GM23338 (cell line): ENCODE measurements around the gene PPP4R2. TPM values are rescaled to one million over a fixed set of nuclear protein-coding genes. Genes with fewer than 3 reads are reported as not detected.

ENCODE experiments used
- ATAC-seq: fragments of 200-7000 bp; cut with Tn5 transposase; 3 replicates; pipeline ENCODE4 v1.9.1; 2020
- DNase-seq: peaks from one replicate; pipeline ENCODE4 v3.0.0-alpha.2; 2015; ENCODE audit warnings: low spot score
- H2AFZ ChIP-seq: fragments of 200-600 bp; sonication (generic); 2 replicates; pipeline ENCODE4 v1.8.0; 2016; ENCODE audit warnings: antibody characterized with exemption, mild to moderate bottlenecking, moderate library complexity
- H3F3A ChIP-seq: fragments of 200-600 bp; sonication (generic); replicated peaks from 2 replicates; pipeline ENCODE4 v1.8.0; 2017; ENCODE audit warnings: antibody characterized with exemption, mixed run types, low read depth
- H3K27ac ChIP-seq: fragments of 200-600 bp; sonication (generic); 2 replicates; pipeline ENCODE4 v1.6.1; 2016; ENCODE audit warnings: low read depth
- H3K27me3 ChIP-seq: fragments of 200-600 bp; sonication (generic); 2 replicates; pipeline ENCODE4 v1.8.0; 2016; ENCODE audit warnings: mild to moderate bottlenecking, mixed run types, moderate library complexity; ENCODE audit not compliant: insufficient read depth
- H3K36me3 ChIP-seq: fragments of 200-600 bp; sonication (generic); 2 replicates; pipeline ENCODE4 v1.8.0; 2016; ENCODE audit warnings: mild to moderate bottlenecking; ENCODE audit not compliant: insufficient read depth
- H3K4me1 ChIP-seq: fragments of 200-600 bp; sonication (generic); 2 replicates; pipeline ENCODE4 v1.8.0; 2016; ENCODE audit warnings: mild to moderate bottlenecking, moderate library complexity; ENCODE audit not compliant: insufficient read depth
- H3K4me2 ChIP-seq: fragments of 200-600 bp; sonication (generic); 2 replicates; pipeline ENCODE4 v1.7.1; 2017; ENCODE audit warnings: mixed run types
- H3K4me3 ChIP-seq: fragments of 200-600 bp; sonication (generic); 2 replicates; pipeline ENCODE4 v1.6.1; 2016; ENCODE audit warnings: mixed run types
- H3K79me2 ChIP-seq: fragments of 200-600 bp; sonication (generic); replicated peaks from 2 replicates; pipeline ENCODE4 v1.8.0; 2017; ENCODE audit warnings: mild to moderate bottlenecking; ENCODE audit not compliant: insufficient read depth
- H3K9me2 ChIP-seq: fragments of 200-600 bp; sonication (generic); 2 replicates; pipeline ENCODE4 v1.8.0; 2017; ENCODE audit not compliant: insufficient read depth
- H4K20me1 ChIP-seq: fragments of 200-600 bp; sonication (generic); replicated peaks from 2 replicates; pipeline ENCODE4 v1.8.0; 2017; ENCODE audit warnings: mild to moderate bottlenecking; ENCODE audit not compliant: insufficient read depth
- H3K27ac Mint-ChIP-seq: 2 replicates; pipeline ENCODE4 v1.8.0; 2020; ENCODE audit warnings: inconsistent platforms, mild to moderate bottlenecking, moderate library complexity, mixed read lengths
- H3K27me3 Mint-ChIP-seq: 3 replicates; pipeline ENCODE4 v1.8.0; 2022; ENCODE audit warnings: low read depth, mild to moderate bottlenecking, moderate library complexity, mixed read lengths, inconsistent platforms; ENCODE audit not compliant: insufficient read depth, poor library complexity
- H3K36me3 Mint-ChIP-seq: 3 replicates; pipeline ENCODE4 v1.8.0; 2021; ENCODE audit warnings: low read depth, mild to moderate bottlenecking, inconsistent platforms, moderate library complexity, mixed read lengths
- H3K4me1 Mint-ChIP-seq: 3 replicates; pipeline ENCODE4 v1.8.0; 2020; ENCODE audit warnings: mild to moderate bottlenecking, inconsistent platforms, mixed read lengths
- H3K4me3 Mint-ChIP-seq: 3 replicates; pipeline ENCODE4 v1.8.0; 2021; ENCODE audit warnings: moderate library complexity, mild to moderate bottlenecking, inconsistent platforms, mixed read lengths
- H3K9me3 Mint-ChIP-seq: 3 replicates; pipeline ENCODE4 v1.8.0; 2020; ENCODE audit warnings: moderate library complexity, mild to moderate bottlenecking, inconsistent platforms, mixed read lengths
- CREB1 ChIP-seq: fragments of 250-450 bp; sonication (Bioruptor Pico); IDR thresholded peaks from 2 replicates; pipeline ENCODE4 v1.5.0; 2020; ENCODE audit warnings: low read depth, mild to moderate bottlenecking, moderate library complexity
- CTCF ChIP-seq, 2 experiments: fragments of 200-600 bp in 1 of 2; sonication (generic) in 1 of 2; conservative IDR thresholded peaks; 2 replicates each; pipeline versions ENCODE4 v1.5.1 to v1.6.1; 2016 to 2017; ENCODE audit warnings: antibody characterized with exemption in 2 of 2, low read depth in 2 of 2, mild to moderate bottlenecking in 2 of 2, moderate library complexity in 1 of 2
- EZH2phosphoT487 ChIP-seq: fragments of 200-600 bp; sonication (generic); IDR thresholded peaks from one replicate; pipeline ENCODE4 v1.8.1; 2018; ENCODE audit warnings: antibody characterized with exemption; ENCODE audit not compliant: unreplicated experiment
- POLR2AphosphoS5 ChIP-seq: IDR thresholded peaks from 2 replicates; pipeline ENCODE4 v1.6.1; 2016; ENCODE audit warnings: antibody characterized with exemption, low read depth
- REST ChIP-seq: IDR thresholded peaks from one replicate; pipeline ENCODE4 v1.6.1; 2018; ENCODE audit warnings: antibody characterized with exemption; ENCODE audit not compliant: unreplicated experiment
- STAT1 ChIP-seq: IDR thresholded peaks from one replicate; pipeline ENCODE4 v1.6.1; 2016; ENCODE audit warnings: antibody characterized with exemption; ENCODE audit not compliant: unreplicated experiment
- ZNF114 ChIP-seq: fragments of 250-450 bp; sonication (Bioruptor Pico); IDR thresholded peaks from 2 replicates; pipeline ENCODE4 v1.5.0; 2020; ENCODE audit warnings: mild to moderate bottlenecking, moderate library complexity
- ZNF331 ChIP-seq: fragments of 250-450 bp; sonication (Bioruptor Pico); IDR thresholded peaks from 2 replicates; pipeline ENCODE4 v1.5.0; 2020; ENCODE audit warnings: low read depth, mild to moderate bottlenecking, moderate library complexity
- polyA plus RNA-seq: library from polyadenylated mRNA; unstranded; fragments of >200 nt; fragmentation: Nextera tagmentation; extraction: Ambion mirVana; gene quantifications from 2 replicates; pipeline ENCODE4 v1.2.1, GENCODE V29; 2016
- total RNA-seq: library from RNA; depleted of rRNA; stranded (reverse); fragments of >200 nt; shearing (Covaris generic); gene quantifications from 2 replicates; pipeline ENCODE4 v1.2.3, GENCODE V29; 2014
- TF ChIP-seq, protein P1 (sequence below): IDR thresholded peaks from 2 replicates; pipeline ENCODE4 v1.6.1; 2016; ENCODE audit warnings: antibody characterized with exemption

Gene PPP4R2
- total and polyA plus RNA-seq, 2 experiments from 2014 or later: 62.7 to 117 TPM

- no peaks in the 10 kb centered on the region for H3F3A ChIP-seq
- no peak for ATAC-seq
- no peaks in the 10 kb centered on the region for H3K27me3 ChIP-seq
- peaks cover 42% of the 10 kb centered on the region for H4K20me1 ChIP-seq
- H3K27ac ChIP-seq: peak overlapping the region; percentile 36; the same call in 1 of the 2 replicates
- no peak overlapping the region for H3K4me3 ChIP-seq
- peaks cover 25% of the 10 kb centered on the region for H3K4me1 ChIP-seq
- H3K36me3 ChIP-seq: no peaks in the 10 kb centered on the region
- peak overlapping the region; percentile 79 for H3K27ac Mint-ChIP-seq
- DNase-seq: no peak
- TF ChIP-seq EZH2phosphoT487 (no peak), ZNF114 (no peak), ZNF331 (no peak), CTCF (conservative IDR thresholded peaks at IDR 0.05; ENCODE audit: low read depth in 2 of 2) (no peak), CREB1 (CRISPR knock-in tag) (no peak), STAT1 (no peak), POLR2AphosphoS5 (no peak), REST (no peak)
- TF ChIP-seq, protein P1, sequence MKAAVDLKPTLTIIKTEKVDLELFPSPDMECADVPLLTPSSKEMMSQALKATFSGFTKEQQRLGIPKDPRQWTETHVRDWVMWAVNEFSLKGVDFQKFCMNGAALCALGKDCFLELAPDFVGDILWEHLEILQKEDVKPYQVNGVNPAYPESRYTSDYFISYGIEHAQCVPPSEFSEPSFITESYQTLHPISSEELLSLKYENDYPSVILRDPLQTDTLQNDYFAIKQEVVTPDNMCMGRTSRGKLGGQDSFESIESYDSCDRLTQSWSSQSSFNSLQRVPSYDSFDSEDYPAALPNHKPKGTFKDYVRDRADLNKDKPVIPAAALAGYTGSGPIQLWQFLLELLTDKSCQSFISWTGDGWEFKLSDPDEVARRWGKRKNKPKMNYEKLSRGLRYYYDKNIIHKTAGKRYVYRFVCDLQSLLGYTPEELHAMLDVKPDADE: no peak
- no peaks in the 10 kb centered on the region for H3K9me2 ChIP-seq
- H3K27me3 Mint-ChIP-seq: peaks cover 5% of the 10 kb centered on the region
- H3K4me2 ChIP-seq: no peak overlapping the region
- no peaks in the 10 kb centered on the region for H3K9me3 Mint-ChIP-seq
- no peak overlapping the region for H2AFZ ChIP-seq
- H3K4me1 Mint-ChIP-seq: peaks cover 51% of the 10 kb centered on the region
- no peaks in the 10 kb centered on the region; the same call in 1 of the 2 replicates for H3K79me2 ChIP-seq
- no peak overlapping the region for H3K4me3 Mint-ChIP-seq
- H3K36me3 Mint-ChIP-seq: peaks cover 12% of the 10 kb centered on the region; the same call in 2 of the 3 replicates
Measured at GRCh38 chr3:73029321-73029796, 32.7 kb downstream of the PPP4R2 start.
